DND-41 (cell line): Measurements from ENCODE around the gene OR1E2.

Experiments
- CTCF ChIP-seq: IDR thresholded peaks from 2 replicates; pipeline ENCODE4 v1.5.1; 2012; ENCODE audit warnings: borderline replicate concordance, low read length, moderate library complexity, mild to moderate bottlenecking; ENCODE audit not compliant: poor library complexity, severe bottlenecking; ENCODE audit errors: extremely low read depth
- EZH2 ChIP-seq: IDR thresholded peaks from 3 replicates; pipeline ENCODE4 v1.6.1; 2012; ENCODE audit warnings: borderline replicate concordance, low read depth, mild to moderate bottlenecking, moderate library complexity, low read length, inconsistent platforms; ENCODE audit not compliant: severe bottlenecking

DNA sequence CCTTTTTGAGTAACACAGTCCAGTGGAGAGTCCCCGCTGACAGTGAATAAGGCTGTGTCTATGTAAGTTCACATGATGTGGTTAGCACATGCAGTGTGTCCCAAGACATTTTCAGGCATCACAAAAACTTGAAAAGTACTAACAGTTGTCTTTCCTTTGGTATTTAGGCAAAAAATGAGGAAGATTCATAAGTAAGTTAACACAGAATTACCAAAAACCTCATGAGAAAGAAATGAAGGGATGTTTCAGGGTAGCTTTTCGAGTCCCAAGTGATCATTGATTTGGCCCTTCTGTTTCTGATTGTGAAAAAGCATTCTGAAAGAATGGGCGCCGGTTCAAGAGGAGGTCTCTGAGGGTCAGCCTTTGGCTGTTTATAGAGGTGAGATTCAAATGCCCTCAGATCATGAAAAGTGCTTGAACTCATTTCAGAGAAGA, 41.6 kb upstream of the OR1E2 start:
- TF ChIP-seq CTCF (no peak), EZH2 (no peak)
